AG04450 (cell line): ENCODE measurements around the gene AQP5. TPM values are rescaled to one million over a fixed set of nuclear protein-coding genes. Genes with fewer than 3 reads are reported as not detected.

Source experiments
- CTCF ChIA-PET: fragments of 300-600, 350-600 bp; formaldehyde crosslinking; extraction: SDS; loops from one replicate; lab custom pipeline; 2022; ENCODE audit warnings: antibody characterized with exemption, inconsistent platforms; lab: Charles Lee
- POLR2A ChIA-PET: fragments of 350-600 bp; formaldehyde crosslinking; extraction: SDS; loops from one replicate; lab custom pipeline; 2021; ENCODE audit warnings: antibody characterized with exemption, inconsistent platforms; lab: Yijun Ruan, JAX
- DNase-seq: peaks from one replicate; pipeline ENCODE4 v3.0.0-alpha.2; 2011; ENCODE audit warnings: low read depth, low spot score
- H3K27ac ChIP-seq: one replicate; pipeline ENCODE4 v1.5.1; 2012; ENCODE audit warnings: low read depth, low read length, control low read depth
- H3K27me3 ChIP-seq: one replicate; pipeline ENCODE4 v1.6.0; 2012; ENCODE audit warnings: low read length; ENCODE audit not compliant: control insufficient read depth, insufficient read depth
- H3K4me3 ChIP-seq: 2 replicates; pipeline ENCODE4 v1.5.1; 2011; ENCODE audit warnings: mild to moderate bottlenecking, low read depth, low read length, control low read depth
- H3K9me3 ChIP-seq: 2 replicates; pipeline ENCODE4 v1.5.1; 2012; ENCODE audit warnings: low read length; ENCODE audit not compliant: control insufficient read depth, insufficient read depth
- CTCF ChIP-seq: IDR thresholded peaks from 2 replicates; pipeline ENCODE4 v1.5.1; 2011; ENCODE audit warnings: low read depth, low read length, control low read depth, inconsistent platforms
- polyA plus RNA-seq: library from polyadenylated mRNA; depleted of rRNA; stranded (reverse); fragments of >200 nt; gene quantifications from 2 replicates; pipeline ENCODE4 v1.2.3, GENCODE V29; 2011

The AQP5 gene
- polyA plus RNA-seq, 1 experiment = not detected

- Histone ChIP-seq H3K27ac (no peak overlapping the region), H3K4me3 (no peak overlapping the region), H3K27me3 (no peaks in the 10 kb centered on the region), H3K9me3 (no peaks in the 10 kb centered on the region)
- DNase-seq = no peak
- CTCF ChIA-PET = interaction anchor here (0.6 to 4.5 kb wide), 4 partner anchors 11 to 93 kb away, joined by 4 to 48 read pairs (median 8); partner anchors contain the start of gene RACGAP1
- POLR2A ChIA-PET = interaction anchor here (0.6 kb wide), 2 partner anchors 71 to 106 kb away, joined by 3 to 9 read pairs; no protein-coding TSS in a partner anchor
- no peak for TF ChIP-seq CTCF
Measured at GRCh38 chr12:49932023-49932422, 29.6 kb upstream of the AQP5 start.

- Histone ChIP-seq H3K4me3 (no peak overlapping the region), H3K27me3 (no peaks in the 10 kb centered on the region), H3K27ac (no peak overlapping the region), H3K9me3 (no peaks in the 10 kb centered on the region)
- no peak for TF ChIP-seq CTCF
- no peak for DNase-seq
- CTCF ChIA-PET = interaction anchor here (2.1 to 4.5 kb wide), 3 partner anchors 10 to 35 kb away, joined by 8 to 48 read pairs (median 9); no protein-coding TSS in a partner anchor
- POLR2A ChIA-PET = interaction anchor here (0.6 kb wide), 2 partner anchors 70 to 107 kb away, joined by 3 to 9 read pairs; no protein-coding TSS in a partner anchor
Measured at GRCh38 chr12:49932533-49933130, 29.0 kb upstream of the AQP5 start.

DNA sequence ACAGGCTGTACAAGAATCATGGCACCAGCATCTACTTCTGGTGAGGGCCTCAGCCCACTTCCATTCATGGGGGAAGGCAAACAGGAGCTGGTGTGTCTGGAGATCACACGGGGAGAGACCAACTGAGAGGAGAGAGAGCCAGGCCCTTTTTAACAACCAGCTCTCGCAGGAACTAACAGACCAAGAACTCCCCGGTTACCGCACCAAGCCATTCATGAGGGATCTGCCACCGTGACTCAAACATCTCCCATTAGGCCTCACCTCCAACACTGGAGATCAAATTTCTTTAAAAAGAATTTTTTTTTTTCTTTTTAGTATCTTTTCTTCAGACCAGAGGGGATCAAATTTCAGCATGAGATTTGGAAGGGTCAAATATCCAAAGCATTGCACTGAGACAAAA, 27.9 kb upstream of the AQP5 start:
- Histone ChIP-seq H3K27ac (no peak overlapping the region), H3K4me3 (no peak overlapping the region), H3K27me3 (no peaks in the 10 kb centered on the region), H3K9me3 (no peaks in the 10 kb centered on the region)
- no peak for DNase-seq
- no peak for TF ChIP-seq CTCF
- POLR2A ChIA-PET = no interaction called here
- CTCF ChIA-PET = interaction anchor here (0.9 to 4.5 kb wide), 4 partner anchors 9 to 67 kb away, joined by 4 to 48 read pairs (median 6); no protein-coding TSS in a partner anchor

GRCh38 chr12:49934505-49934904, 27.2 kb upstream of the AQP5 start:
- no peak overlapping the region for H3K27ac ChIP-seq
- TF ChIP-seq CTCF = no peak
- H3K4me3 ChIP-seq = no peak overlapping the region
- no peaks in the 10 kb centered on the region for H3K9me3 ChIP-seq
- POLR2A ChIA-PET = no interaction called here
- DNase-seq = no peak
- no peaks in the 10 kb centered on the region for H3K27me3 ChIP-seq
- CTCF ChIA-PET = interaction anchor here (0.9 to 4.5 kb wide), 2 partner anchors 11 to 32 kb away, joined by 4 to 48 read pairs; no protein-coding TSS in a partner anchor

- no peaks in the 10 kb centered on the region for H3K9me3 ChIP-seq
- TF ChIP-seq CTCF = no peak
- ChIA-PET CTCF (interaction anchor here (2.8 kb wide), 1 partner anchor 9 kb away, joined by 30 read pairs; no protein-coding TSS in a partner anchor), POLR2A (interaction anchor here (0.8 kb wide), 1 partner anchor 196 kb away, joined by 3 read pairs; the partner anchor contains the start of gene TMBIM6)
- H3K27me3 ChIP-seq = no peaks in the 10 kb centered on the region
- H3K4me3 ChIP-seq = no peak overlapping the region
- no peak overlapping the region for H3K27ac ChIP-seq
- DNase-seq = no peak
Measured at GRCh38 chr12:49936925-49937324, 24.7 kb upstream of the AQP5 start.
